Stimulated activated CD8-positive, alpha-beta memory T cell treated with anti-CD3 and anti-CD28 coated beads, Interleukin-4, amount 100 ng/mL, for 24 hours (primary cell): ENCODE results near the gene SNCAIP.

Source experiments
- DNase-seq: peaks from one replicate; pipeline ENCODE4 v3.0.0-alpha.2; 2020; ENCODE audit warnings: low read depth

SNCAIP gene

DNA sequence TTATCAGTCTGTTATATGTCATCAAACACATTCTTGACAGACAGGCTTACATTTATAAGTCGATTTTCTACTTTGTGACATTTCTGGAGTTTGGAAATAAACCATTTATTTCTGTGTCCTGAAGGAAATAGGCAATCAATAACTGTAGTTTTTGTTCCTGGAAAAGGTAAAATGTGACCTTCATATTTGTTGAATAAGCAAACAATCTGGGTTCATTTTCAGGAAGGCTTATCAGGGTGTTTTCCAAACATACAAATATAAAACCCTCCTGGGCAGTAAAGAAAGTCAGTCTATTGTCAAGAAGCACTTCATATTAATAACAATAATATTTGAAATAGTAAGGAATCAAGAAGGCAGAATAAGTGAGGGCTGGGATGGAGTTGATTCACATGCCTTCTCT lies 195.0 kb downstream of the SNCAIP start:
- DNase-seq: no peak

- no peak for DNase-seq
Observed at GRCh38 chr5:122507581-122507980, 195.5 kb downstream of the SNCAIP start.

DNA sequence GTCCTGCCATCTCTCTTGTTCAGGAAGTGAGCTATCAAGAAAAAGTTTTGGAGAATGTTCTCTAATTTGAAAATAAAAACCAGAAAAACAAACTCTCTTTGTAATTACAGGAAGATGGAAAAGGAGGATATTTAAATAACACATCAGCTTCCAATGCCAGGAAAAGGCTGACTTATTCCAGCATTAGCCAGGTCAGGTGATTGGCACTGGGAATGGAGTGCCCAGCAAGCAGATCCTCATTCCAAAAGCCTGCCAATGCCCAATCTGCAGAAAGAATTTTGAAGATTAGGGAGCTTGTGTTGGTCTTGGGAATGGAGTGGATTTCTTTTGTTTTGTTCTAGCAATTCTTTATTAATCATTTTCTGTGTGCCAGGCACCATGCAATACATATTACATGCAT lies 196.6 kb downstream of the SNCAIP start:
- no peak for DNase-seq
